ENCODE measurements around the gene WDR45.

DNA sequence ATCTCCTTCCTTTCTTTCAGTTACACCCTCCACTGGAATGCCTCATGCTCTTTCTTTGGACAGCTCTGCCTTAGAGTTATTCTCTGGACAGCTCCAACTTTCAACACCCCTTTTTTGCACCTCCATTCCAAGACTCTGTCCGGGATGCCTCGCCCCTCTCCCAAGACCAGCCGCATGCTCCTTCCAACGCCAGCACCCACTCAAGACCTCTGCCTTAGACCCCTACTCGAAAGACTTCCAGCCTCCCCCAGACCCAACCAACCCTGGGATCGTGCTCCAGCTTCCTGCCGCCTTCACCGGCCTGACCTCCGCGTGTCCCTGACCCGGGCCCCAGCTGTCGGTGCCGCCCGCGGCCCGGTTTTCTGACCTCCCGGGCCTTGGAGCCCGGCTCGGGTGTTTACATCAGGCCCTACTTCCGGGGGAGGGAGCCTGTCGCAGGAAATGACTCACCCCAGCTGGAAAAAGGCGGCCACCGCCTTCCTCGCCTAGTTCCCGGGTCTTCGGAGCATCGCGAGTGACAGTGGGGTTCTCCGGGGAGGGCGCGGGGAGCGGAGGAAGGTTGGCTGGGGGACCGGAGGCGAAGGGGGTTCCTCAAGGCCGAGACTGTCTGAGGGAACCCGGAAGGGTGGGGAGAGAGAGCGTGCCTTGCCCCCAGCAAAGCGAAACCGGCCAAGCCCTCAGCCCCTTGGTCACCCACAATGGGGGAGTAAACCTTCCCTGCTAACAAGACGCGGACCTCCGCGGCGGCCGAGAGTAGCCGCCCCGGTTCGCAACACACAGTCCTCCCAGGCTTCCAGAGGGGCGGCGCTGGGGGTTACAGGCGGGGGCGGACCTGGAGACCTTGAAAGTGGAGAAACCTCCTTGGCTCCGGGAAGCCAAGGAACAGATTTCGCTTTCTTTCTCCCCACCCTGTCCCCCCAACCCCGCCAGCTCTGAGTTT lies at the start of gene WDR45:
- no peak for TF ChIP-seq CTCF (conservative IDR thresholded peaks at IDR 0.05)
- no peak for TF ChIP-seq EZH2 (IDR thresholded peaks at IDR 0.05; ENCODE audit: low read depth)
